Esophagus (tissue), 2 donors: Measurements from ENCODE around the gene GLIPR1L1. TPM values are rescaled to one million over a fixed set of nuclear protein-coding genes. Genes with fewer than 3 reads are reported as not detected.

Source experiments
- H3K27ac ChIP-seq, 2 donors: one replicate each; pipeline ENCODE4 v1.5.1; 2013; ENCODE audit warnings: low read depth in 2 of 2, mild to moderate bottlenecking in 2 of 2, inconsistent platforms in 1 of 2, low read length in 1 of 2, moderate library complexity in 1 of 2
- H3K27me3 ChIP-seq, 2 donors: one replicate each; pipeline ENCODE4 v1.6.1; 2013; ENCODE audit warnings: low read length in 2 of 2, control low read depth in 1 of 2, mild to moderate bottlenecking in 1 of 2; ENCODE audit not compliant: insufficient read depth in 2 of 2, control insufficient read depth in 1 of 2
- H3K36me3 ChIP-seq, 2 donors: one replicate each; pipeline ENCODE4 v1.6.1; 2013; ENCODE audit warnings: low read length in 1 of 2; ENCODE audit not compliant: control insufficient read depth in 2 of 2, insufficient read depth in 2 of 2
- H3K4me1 ChIP-seq, 2 donors: one replicate each; pipeline ENCODE4 v1.6.1; 2013; ENCODE audit warnings: low read length in 1 of 2; ENCODE audit not compliant: control insufficient read depth in 2 of 2, insufficient read depth in 2 of 2
- H3K4me3 ChIP-seq, 2 donors: one replicate each; pipeline ENCODE4 v1.5.1; 2013; ENCODE audit warnings: low read length in 2 of 2, mild to moderate bottlenecking in 2 of 2, low read depth in 1 of 2, moderate library complexity in 1 of 2
- H3K9me3 ChIP-seq, 2 donors: one replicate each; pipeline ENCODE4 v1.6.1; 2013; ENCODE audit warnings: mild to moderate bottlenecking in 2 of 2, low read depth in 1 of 2, low read length in 1 of 2, moderate library complexity in 1 of 2; ENCODE audit not compliant: control insufficient read depth in 2 of 2, insufficient read depth in 1 of 2
- WGBS, 2 donors: extraction: QIAGEN DNeasy Blood & Tissue Kit; methylation state at CpG; one replicate each; pipeline ENCODE4 v1.1.7; 2013; 5-methylcytosine and 5-hydroxymethylcytosine counted together
- polyA plus RNA-seq, 2 donors: library from polyadenylated mRNA; stranded (reverse); fragments of 200-250 nt; gene quantifications; one replicate each; pipeline ENCODE4 v1.2.3, GENCODE V29; 2013
- donor health status: healthy with polysubstance abuse.
- donor health status: Bipolar disorder and iron deficiency.

GLIPR1L1 gene
- polyA plus RNA-seq, 2 donors: not detected

DNA sequence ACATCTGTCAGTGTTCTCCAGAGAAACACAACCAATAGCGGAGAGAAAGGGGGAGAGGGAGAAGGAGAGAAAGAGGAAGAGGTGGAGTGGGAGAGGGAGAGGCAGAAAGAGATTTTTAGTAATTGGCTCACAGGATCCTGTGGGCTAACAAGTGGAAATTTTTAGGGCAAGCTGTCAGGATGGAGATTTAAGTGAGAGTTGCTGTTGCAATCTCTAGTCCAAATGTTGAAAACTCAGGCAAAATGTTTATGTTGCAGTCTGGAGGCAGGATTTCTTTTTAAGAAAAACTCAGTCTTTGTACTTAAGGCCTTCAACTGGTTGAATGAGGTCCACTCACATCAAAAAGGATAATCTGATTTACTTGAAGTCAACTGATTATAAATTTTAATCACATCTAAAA lies 43.9 kb downstream of the GLIPR1L1 start:
- H3K4me1 ChIP-seq: no peaks in the 10 kb centered on the region
- WGBS, 2 donors: 78 to 85% methylated on average over 1 of the region's 1 CpG
- H3K27ac ChIP-seq: no peak overlapping the region
- no peaks in the 10 kb centered on the region for H3K27me3 ChIP-seq
- H3K9me3 ChIP-seq: no peaks in the 10 kb centered on the region
- no peaks in the 10 kb centered on the region for H3K36me3 ChIP-seq
- H3K4me3 ChIP-seq: no peak overlapping the region

DNA sequence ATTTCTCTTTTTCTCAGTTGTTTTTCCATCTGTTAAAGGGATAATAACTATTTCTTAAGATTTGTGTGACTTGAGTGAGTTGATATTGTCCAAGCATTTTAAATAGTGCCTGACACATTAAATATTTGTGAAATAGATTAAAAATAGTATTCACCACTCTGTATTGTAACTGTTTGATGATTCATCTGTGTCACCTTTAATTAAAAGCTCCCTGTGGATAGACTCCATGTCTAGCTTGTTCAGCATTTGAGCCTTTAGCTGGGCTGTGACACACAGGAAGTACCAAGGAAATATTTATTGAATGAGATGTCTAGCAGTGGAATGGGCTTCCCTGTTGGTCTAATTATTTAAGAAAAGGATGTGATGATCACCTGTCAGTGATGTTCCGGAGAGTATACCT lies 54.6 kb downstream of the GLIPR1L1 start:
- 58 to 81% methylated on average over 1 of the region's 1 CpG for WGBS, 2 donors
- no peaks in the 10 kb centered on the region for H3K36me3 ChIP-seq
- H3K27me3 ChIP-seq: no peaks in the 10 kb centered on the region
- H3K9me3 ChIP-seq: no peaks in the 10 kb centered on the region
- H3K4me3 ChIP-seq: no peak overlapping the region
- H3K27ac ChIP-seq: peak overlapping the region in 1 of 2 donors; percentile 16
- no peaks in the 10 kb centered on the region for H3K4me1 ChIP-seq

DNA sequence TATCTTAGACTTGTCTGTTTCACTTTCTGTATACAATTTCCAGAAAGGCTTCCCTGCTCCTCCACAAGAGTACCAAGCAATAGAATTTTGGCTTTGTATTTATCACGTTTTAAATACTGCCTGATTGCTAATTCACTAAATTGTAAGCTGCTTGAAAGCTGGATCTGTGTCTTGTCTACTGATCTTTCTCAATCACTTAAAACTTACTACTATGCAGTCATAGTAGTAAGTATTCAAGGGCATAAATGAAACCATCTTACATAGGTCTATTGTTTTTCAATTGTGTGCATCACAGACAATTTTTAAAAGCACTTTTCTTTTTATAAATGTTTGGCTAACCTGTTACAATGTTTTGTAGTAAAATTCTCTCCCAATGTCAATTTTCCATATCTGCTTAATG lies 55.2 kb downstream of the GLIPR1L1 start:
- no peaks in the 10 kb centered on the region for H3K36me3 ChIP-seq
- 11 to 24% methylated on average over 1 of the region's 1 CpG for WGBS, 2 donors

DNA sequence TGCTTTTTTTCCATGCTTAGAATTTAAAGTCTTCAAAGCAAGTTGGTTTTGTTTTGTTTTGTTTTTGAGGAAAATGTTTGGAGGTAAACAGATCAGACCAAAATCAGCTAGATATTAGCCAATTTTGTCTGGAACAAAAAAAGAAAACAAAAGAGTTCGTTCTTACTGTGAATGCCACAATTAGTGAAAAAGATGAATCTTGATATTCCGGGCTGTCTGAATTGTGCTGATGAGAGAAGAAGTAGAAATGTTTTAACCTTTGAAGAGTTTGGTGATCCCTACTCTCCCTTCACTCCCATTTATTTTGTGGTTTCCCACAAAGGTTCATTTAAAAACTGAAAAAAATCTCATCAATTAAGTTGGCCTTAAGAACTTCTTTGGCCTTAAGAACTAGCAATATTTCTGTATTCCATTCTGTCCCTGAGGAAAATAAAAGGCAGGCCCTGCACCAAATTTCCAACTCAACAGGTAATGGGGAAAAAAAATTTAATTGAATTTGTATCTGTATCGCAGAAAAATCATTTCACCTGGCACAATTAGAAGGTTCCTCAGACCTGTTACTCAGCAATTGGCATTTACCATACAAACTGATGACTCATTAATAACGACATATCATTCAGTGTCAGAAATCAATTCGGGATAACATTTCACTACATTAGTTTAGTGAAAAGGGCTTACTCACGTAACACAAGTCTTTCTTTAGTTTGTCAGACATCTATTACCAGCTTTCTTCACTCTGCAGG lies 55.9 kb downstream of the GLIPR1L1 start:
- H3K4me3 ChIP-seq: peak overlapping the region; percentile 72 to 73

More for the DNA sequence above, 55.2 kb downstream of the GLIPR1L1 start:
- Histone ChIP-seq H3K4me3 (peak overlapping the region in 1 of 2 donors; percentile 19), H3K27ac (peak overlapping the region in 1 of 2 donors; percentile 16), H3K9me3 (no peaks in the 10 kb centered on the region), H3K4me1 (no peaks in the 10 kb centered on the region), H3K27me3 (no peaks in the 10 kb centered on the region)

DNA sequence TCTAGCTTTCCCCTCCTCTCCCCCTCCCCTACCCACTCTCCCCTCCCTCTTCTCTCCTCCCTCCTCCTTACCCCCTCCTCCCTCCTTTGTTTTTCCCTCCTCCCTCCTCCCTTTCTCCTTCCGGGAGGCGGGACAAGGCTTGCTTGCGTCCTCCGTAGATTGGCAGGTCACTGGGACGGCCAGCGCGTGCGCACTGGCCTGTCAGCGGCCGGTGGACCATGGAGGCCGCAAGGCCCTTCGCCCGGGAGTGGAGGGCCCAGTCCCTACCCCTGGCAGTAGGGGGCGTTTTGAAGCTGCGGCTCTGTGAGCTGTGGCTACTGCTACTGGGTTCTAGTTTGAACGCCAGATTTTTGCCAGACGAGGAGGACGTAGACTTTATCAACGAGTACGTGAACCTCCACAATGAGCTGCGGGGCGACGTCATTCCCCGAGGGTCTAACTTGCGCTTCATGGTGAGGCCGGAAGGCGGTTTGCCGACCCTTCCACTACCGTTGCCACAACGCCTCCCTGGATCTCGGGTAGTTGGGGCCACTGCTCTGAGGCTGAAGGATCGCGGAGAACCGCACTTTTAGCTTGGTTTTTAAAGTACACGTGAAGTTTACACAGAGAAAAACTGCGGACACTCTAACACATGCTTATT lies 56.5 kb downstream of the GLIPR1L1 start, which contains the start of gene GLIPR1L2:
Gene GLIPR1L2, plus strand, starts transcription at position 191 of the 640 bp plus-strand sequence. Its CDS starts 28 bp downstream, at position 219.
- Histone ChIP-seq H3K4me1 (no peaks in the 10 kb centered on the region), H3K36me3 (no peaks in the 10 kb centered on the region), H3K27me3 (no peaks in the 10 kb centered on the region), H3K27ac (peak within 1 kb of the TSS; percentile 93 to 96), H3K4me3 (peak within 1 kb of the TSS; percentile 72 to 73), H3K9me3 (no peaks in the 10 kb centered on the region)
- WGBS, 2 donors: 2 to 4% methylated on average over 36 of the region's 36 CpGs

More for the DNA sequence above, 55.9 kb downstream of the GLIPR1L1 start:
- Histone ChIP-seq H3K27ac (peak overlapping the region; percentile 30 to 96), H3K27me3 (no peaks in the 10 kb centered on the region), H3K36me3 (no peaks in the 10 kb centered on the region), H3K9me3 (no peaks in the 10 kb centered on the region), H3K4me1 (no peaks in the 10 kb centered on the region)
- WGBS, 2 donors: 25 to 26% methylated on average over 6 of the region's 6 CpGs

DNA sequence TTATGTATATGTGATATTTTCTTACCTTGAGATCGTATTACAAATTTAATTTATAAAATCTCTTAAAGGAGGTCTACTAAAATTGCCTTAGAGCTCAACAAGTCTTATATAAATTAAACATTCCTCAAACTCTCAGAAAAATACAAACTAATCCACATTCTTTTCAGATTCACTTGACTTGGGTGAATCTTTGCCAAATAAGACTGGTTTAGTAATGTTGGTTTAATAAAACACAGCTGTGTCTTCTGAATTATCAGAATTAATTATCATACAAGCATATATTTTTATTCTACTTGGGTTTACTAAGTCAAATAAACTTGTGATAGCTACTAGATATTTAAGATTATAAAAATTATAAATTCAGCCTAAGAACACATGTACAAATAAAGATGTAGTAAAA lies 69.8 kb downstream of the GLIPR1L1 start:
- H3K4me3 ChIP-seq: no peak overlapping the region
- WGBS, 2 donors: 76 to 85% methylated on average over 1 of the region's 1 CpG
- no peak overlapping the region for H3K27ac ChIP-seq
- no peaks in the 10 kb centered on the region for H3K36me3 ChIP-seq
- no peaks in the 10 kb centered on the region for H3K9me3 ChIP-seq
- H3K4me1 ChIP-seq: no peaks in the 10 kb centered on the region
- no peaks in the 10 kb centered on the region for H3K27me3 ChIP-seq

DNA sequence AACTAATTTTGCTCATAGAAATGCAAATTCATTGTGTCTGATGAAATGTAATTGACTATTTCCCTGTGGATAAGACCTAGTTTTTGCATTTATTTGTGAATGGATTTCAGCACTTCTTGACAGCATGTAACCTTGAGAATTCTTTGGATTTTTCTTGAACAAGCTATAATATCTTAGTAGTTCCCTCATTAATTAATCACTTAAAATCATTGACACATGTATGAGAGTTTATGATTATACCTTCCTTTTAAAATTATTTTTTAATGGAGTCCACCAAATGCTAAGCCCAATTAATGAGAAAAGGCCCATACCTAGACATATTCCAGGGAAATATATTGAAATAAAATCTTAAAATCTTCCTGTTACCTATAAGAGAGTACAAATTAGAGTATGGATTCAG lies 73.2 kb downstream of the GLIPR1L1 start:
- no peak overlapping the region for H3K4me3 ChIP-seq
- no peaks in the 10 kb centered on the region for H3K4me1 ChIP-seq
- no peak overlapping the region for H3K27ac ChIP-seq
- no peaks in the 10 kb centered on the region for H3K9me3 ChIP-seq
- H3K27me3 ChIP-seq: no peaks in the 10 kb centered on the region
- H3K36me3 ChIP-seq: no peaks in the 10 kb centered on the region

DNA sequence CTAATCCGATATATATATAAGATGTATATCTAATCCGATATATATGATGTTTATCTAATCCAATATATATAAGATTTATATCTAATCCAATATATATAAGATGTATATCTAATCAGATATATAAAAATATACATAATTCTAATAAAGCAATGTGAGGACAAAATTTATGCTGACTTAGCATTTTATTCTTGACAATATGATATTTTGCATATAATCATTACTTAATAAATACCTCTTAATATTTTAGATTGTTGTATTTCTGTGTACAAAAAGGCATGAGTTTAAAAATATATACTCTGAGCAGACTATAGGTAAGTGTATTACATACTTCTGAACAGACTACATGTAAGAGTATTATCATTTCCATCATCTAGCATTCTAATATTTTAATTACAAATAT lies 75.4 kb downstream of the GLIPR1L1 start:
- 92% methylated on average over 2 of the region's 2 CpGs for WGBS, 2 donors
- H3K27me3 ChIP-seq: no peaks in the 10 kb centered on the region

DNA sequence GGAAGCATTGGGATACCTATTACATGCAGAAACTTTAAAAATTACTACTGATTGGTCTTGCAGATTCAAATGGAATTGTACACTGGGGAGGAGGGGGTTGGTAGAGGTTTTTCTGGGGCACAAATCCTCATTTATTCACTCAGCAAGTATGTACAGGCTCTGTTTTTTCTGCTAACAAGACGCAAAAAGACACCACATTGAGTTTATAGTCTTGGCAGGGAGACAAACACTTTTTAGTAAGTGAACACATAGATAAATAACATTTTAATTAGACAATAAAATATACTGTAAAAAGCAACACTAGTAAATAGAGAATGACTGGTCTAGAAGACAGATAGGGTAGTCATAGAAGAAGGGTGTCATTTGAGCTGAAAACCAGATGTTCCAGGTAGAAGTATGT lies 80.2 kb downstream of the GLIPR1L1 start:
- Histone ChIP-seq H3K27ac (no peak overlapping the region), H3K4me3 (no peak overlapping the region), H3K4me1 (no peaks in the 10 kb centered on the region), H3K27me3 (no peaks in the 10 kb centered on the region), H3K36me3 (no peaks in the 10 kb centered on the region), H3K9me3 (no peaks in the 10 kb centered on the region)
- WGBS, 2 donors: 56 to 67% methylated on average over 1 of the region's 1 CpG

More for the DNA sequence above, 75.4 kb downstream of the GLIPR1L1 start:
- no peak overlapping the region for H3K4me3 ChIP-seq
- H3K9me3 ChIP-seq: no peaks in the 10 kb centered on the region
- no peak overlapping the region for H3K27ac ChIP-seq
- no peaks in the 10 kb centered on the region for H3K36me3 ChIP-seq
- no peaks in the 10 kb centered on the region for H3K4me1 ChIP-seq
